Upper lobe of left lung (tissue), 4 donors: ENCODE data around the gene ALKBH7.

Experiments
- CTCF ChIP-seq, 6 experiments: fragments of 450-650 bp in 4 of 6; fragments of 200-600 bp in 2 of 6; sonication (generic) in 2 of 6; IDR thresholded peaks; one replicate each; pipeline ENCODE4 v1.5.1; 2016 to 2019; ENCODE audit warnings: antibody characterized with exemption in 6 of 6
- POLR2AphosphoS5 ChIP-seq, 2 donors: sonication (generic); formaldehyde crosslinking; IDR thresholded peaks; one replicate each; pipeline ENCODE4 v1.5.1; 2017; ENCODE audit warnings: antibody characterized with exemption in 2 of 2

GRCh38 chr19:6354098-6354674, 18.4 kb upstream of the ALKBH7 start:
- no peak for TF ChIP-seq POLR2AphosphoS5 (IDR thresholded peaks at IDR 0.05)
- TF ChIP-seq CTCF (IDR thresholded peaks at IDR 0.05) = peak in 2 of 6 experiments; percentile 10 to 38
